Erythroblast (primary cell): ENCODE measurements around the gene EEFSEC.

Experiments
- GATA1 ChIP-seq: IDR thresholded peaks from 2 replicates; pipeline ENCODE4 v1.6.1; 2011; ENCODE audit warnings: low read depth, mild to moderate bottlenecking, control low read depth, low read length, moderate library complexity
- POLR2A ChIP-seq: IDR thresholded peaks from 2 replicates; pipeline ENCODE4 v1.6.1; 2011; ENCODE audit warnings: mild to moderate bottlenecking, low read length

GRCh38 chr3:128227507-128227906 lies 74.2 kb downstream of the EEFSEC start:
- no peak for TF ChIP-seq POLR2A
- TF ChIP-seq GATA1 = no peak
